HepG2 (cell line): ENCODE data around the gene SMIM8. TPM values are rescaled to one million over a fixed set of nuclear protein-coding genes. Genes with fewer than 3 reads are reported as not detected.

Experiments used
- ATAC-seq: fragments of 200-7000 bp; cut with Tn5 transposase; 3 replicates; pipeline ENCODE4 v1.9.1; 2020; ENCODE audit warnings: mild to moderate bottlenecking, moderate library complexity
- BruUV-seq: library from RNA; stranded (reverse); fragments of 400-500 nt; replicated peaks from 2 replicates; lab custom pipeline; 2021; lab: Mats Ljungman, UMichigan
- CTCF ChIA-PET: fragments of 300-600 bp; formaldehyde crosslinking; extraction: SDS; loops from one replicate; lab custom pipeline; 2021; ENCODE audit warnings: low total read pairs, inconsistent platforms, low intra/inter-chr PET ratio; lab: Yijun Ruan, JAX
- POLR2A ChIA-PET: fragments of 350-600 bp; sonication (Branson Sonifier 250); formaldehyde crosslinking; loops from one replicate; lab custom pipeline; 2020; ENCODE audit warnings: antibody characterized with exemption, inconsistent platforms; lab: Yijun Ruan, JAX
- DNase-seq: peaks from one replicate; pipeline ENCODE4 v3.0.0-alpha.2; 2015; ENCODE audit warnings: low spot score
- FAIRE-seq: peaks from 3 replicates; lab custom pipeline; 2011; peaks lifted over from hg19 to GRCh38; lab: Jason Lieb, UNC
- H2AFZ ChIP-seq: one replicate; pipeline ENCODE4 v1.6.1; 2011; ENCODE audit warnings: low read length, inconsistent platforms
- H3K27ac ChIP-seq: fragments of 300-600 bp; 3 replicates; pipeline ENCODE4 v1.8.0; 2011; ENCODE audit warnings: mixed run types, mild to moderate bottlenecking, mixed read lengths, low read length, inconsistent platforms; ENCODE audit not compliant: insufficient read depth; ENCODE audit errors: extremely low read length
- H3K27me3 ChIP-seq, 2 experiments: fragments of 200-600 bp in 1 of 2; 2 replicates in 1 of 2; 3 replicates in 1 of 2; pipeline versions ENCODE4 v1.6.0 to v1.8.0; 2011; ENCODE audit warnings: low read length in 2 of 2, mild to moderate bottlenecking in 2 of 2, moderate library complexity in 2 of 2, inconsistent platforms in 1 of 2; ENCODE audit not compliant: insufficient read depth in 2 of 2, control insufficient read depth in 1 of 2
- H3K36me3 ChIP-seq, 2 experiments: fragments of 200-600 bp in 1 of 2; replicated peaks in 1 of 2; 2 replicates in 1 of 2; 3 replicates in 1 of 2; pipeline versions ENCODE4 v1.5.1 to v1.8.0; 2011; ENCODE audit warnings: low read length in 2 of 2, inconsistent platforms in 1 of 2; ENCODE audit not compliant: insufficient read depth in 2 of 2, control insufficient read depth in 1 of 2
- H3K4me1 ChIP-seq: 2 replicates; pipeline ENCODE4 v1.5.1; 2012; ENCODE audit warnings: low read length, inconsistent platforms; ENCODE audit not compliant: insufficient read depth
- H3K4me2 ChIP-seq: 2 replicates; pipeline ENCODE4 v1.6.0; 2011; ENCODE audit warnings: low read depth, low read length, inconsistent platforms
- H3K4me3 ChIP-seq, 3 experiments: fragments of 200-600 bp in 1 of 3; sonication (generic), shearing (Covaris generic) in 1 of 3; replicated peaks in 1 of 3; 2 replicates each; pipeline ENCODE4 v1.5.1; 2011 to 2016; ENCODE audit warnings: low read length in 3 of 3, inconsistent platforms in 2 of 3, low read depth in 2 of 3, mild to moderate bottlenecking in 2 of 3, control low read depth in 1 of 3, mixed read lengths in 1 of 3; ENCODE audit not compliant: insufficient read depth in 1 of 3
- H3K79me2 ChIP-seq: one replicate; pipeline ENCODE4 v1.6.1; 2011; ENCODE audit warnings: low read length, inconsistent platforms; ENCODE audit not compliant: insufficient read depth
- H3K9ac ChIP-seq: 2 replicates; pipeline ENCODE4 v1.6.0; 2011; ENCODE audit warnings: mild to moderate bottlenecking, low read depth, low read length, inconsistent platforms; ENCODE audit not compliant: insufficient read depth
- H3K9me3 ChIP-seq: 2 replicates; pipeline ENCODE4 v1.5.1; 2012; ENCODE audit warnings: mild to moderate bottlenecking, low read length
- H4K20me1 ChIP-seq: 2 replicates; pipeline ENCODE4 v1.6.0; 2011; ENCODE audit warnings: inconsistent platforms, mild to moderate bottlenecking, low read length, moderate library complexity; ENCODE audit not compliant: insufficient read depth
- ADNP ChIP-seq: sonication (generic); formaldehyde crosslinking; IDR thresholded peaks from 2 replicates; pipeline ENCODE4 v1.4.0; 2020; ENCODE audit warnings: missing genetic modification reagents
- IRF2 ChIP-seq: IDR thresholded peaks from 2 replicates; pipeline ENCODE4 v1.6.1; 2018; ENCODE audit warnings: missing genetic modification reagents, missing compliant biosample characterization
- ISL2 ChIP-seq: sonication (generic); formaldehyde crosslinking; IDR thresholded peaks from 2 replicates; pipeline ENCODE4 v1.5.0; 2020; ENCODE audit warnings: missing genetic modification reagents
- NBN ChIP-seq: fragments of 450-650 bp; conservative IDR thresholded peaks from 2 replicates; pipeline ENCODE4 v1.6.1; 2017
- STAT6 ChIP-seq: sonication (generic); formaldehyde crosslinking; IDR thresholded peaks from 2 replicates; pipeline ENCODE4 v1.4.0; 2020; ENCODE audit warnings: missing genetic modification reagents, mild to moderate bottlenecking, borderline replicate concordance
- XBP1 ChIP-seq: sonication (generic); formaldehyde crosslinking; IDR thresholded peaks from 2 replicates; pipeline ENCODE4 v1.5.0; 2020; ENCODE audit warnings: missing genetic modification reagents
- YEATS4 ChIP-seq: sonication (generic); formaldehyde crosslinking; IDR thresholded peaks from 2 replicates; pipeline ENCODE4 v1.4.0; 2020; ENCODE audit warnings: missing genetic modification reagents, borderline replicate concordance
- ZBTB10 ChIP-seq: sonication (generic); formaldehyde crosslinking; IDR thresholded peaks from 2 replicates; pipeline ENCODE4 v1.4.0; 2020; ENCODE audit warnings: missing genetic modification reagents, borderline replicate concordance
- ZNF12 ChIP-seq: sonication (generic); formaldehyde crosslinking; IDR thresholded peaks from 2 replicates; pipeline ENCODE4 v1.5.0; 2020; ENCODE audit warnings: missing genetic modification reagents
- ZNF280D ChIP-seq: sonication (generic); formaldehyde crosslinking; IDR thresholded peaks from 2 replicates; pipeline ENCODE4 v1.5.1; 2020; ENCODE audit warnings: mild to moderate bottlenecking, missing genetic modification reagents
- ZNF512B ChIP-seq: sonication (generic); formaldehyde crosslinking; IDR thresholded peaks from 2 replicates; pipeline ENCODE4 v1.5.1; 2020; ENCODE audit warnings: missing genetic modification reagents, mild to moderate bottlenecking, borderline replicate concordance
- ZNF781 ChIP-seq: sonication (generic); formaldehyde crosslinking; IDR thresholded peaks from 2 replicates; pipeline ENCODE4 v1.5.1; 2020; ENCODE audit warnings: borderline replicate concordance, mild to moderate bottlenecking, missing genetic modification reagents; ENCODE audit errors: not compliant biosample characterization
- ZSCAN9 ChIP-seq: IDR thresholded peaks from 2 replicates; pipeline ENCODE4 v1.6.1; 2016; ENCODE audit warnings: borderline replicate concordance
- WGBS: methylation state at CpG from one replicate; pipeline ENCODE4 v1.1.6; 2017; ENCODE audit warnings: low lambda C conversion rate; 5-methylcytosine and 5-hydroxymethylcytosine counted together
- in situ Hi-C: cut with HindIII; loops from 2 replicates; pipeline ENCODE4 v1.10.0; 2017; ENCODE audit warnings: low pct_unique_long_range_greater_than_20kb; ENCODE audit not compliant: extremely low pct_ligation_motif_present
- intact Hi-C: fragments of 100-400 bp; cut with micrococcal nuclease; formaldehyde crosslinking; loops from one replicate; pipeline ENCODE4 v1.10.0; 2022; ENCODE audit not compliant: unreplicated experiment
- polyA plus RNA-seq, 8 experiments: library from polyadenylated mRNA; depleted of rRNA in 3 of 8; stranded (reverse) in 7 of 8; unstranded in 1 of 8; fragments of >200 nt; fragmentation: Illumina TruSeq in 4 of 8; extraction: Trizol in 4 of 8; gene quantifications; 2 replicates each; pipeline versions ENCODE4 v1.2.1 to v1.2.3, GENCODE V29; 2011 to 2016; ENCODE audit warnings: low read depth in 4 of 8, missing spikeins in 1 of 8, mixed read lengths in 1 of 8; ENCODE audit not compliant: insufficient read depth in 1 of 8
- total RNA-seq, 5 experiments: library from RNA; depleted of rRNA; stranded (reverse); fragments of >200 nt; fragmentation: Illumina TruSeq; extraction: Trizol; gene quantifications; 2 replicates each; pipeline ENCODE4 v1.2.3, GENCODE V29; 2016; ENCODE audit warnings: low read depth in 1 of 5

Gene SMIM8
- total and polyA plus RNA-seq, 2 of the 13 experiments (the other 11 are each of a cell fraction or from before 2014, with no cell fraction given), result 4.8 to 10.0 TPM

- intact Hi-C loops (no loop called here), in situ Hi-C loops (no loop called here)
- Histone ChIP-seq H3K9me3 (no peaks in the 10 kb centered on the region), H3K4me2 (no peak overlapping the region), H4K20me1 (no peaks in the 10 kb centered on the region), H3K27me3 (no peaks in the 10 kb centered on the region), H2AFZ (no peak overlapping the region), H3K36me3 (no peaks in the 10 kb centered on the region), H3K9ac (no peak overlapping the region), H3K4me1 (no peaks in the 10 kb centered on the region), H3K79me2 (no peaks in the 10 kb centered on the region), H3K4me3 (no peak overlapping the region), H3K27ac (no peak overlapping the region)
- ChIA-PET POLR2A (no interaction called here), CTCF (no interaction called here)
- ATAC-seq (peak; percentile 24; the same call in 2 of the 3 replicates), DNase-seq (no peak), FAIRE-seq (no peak)
- BruUV-seq, result no TSS peak
- WGBS, result 86% methylated on average over 7 of the region's 7 CpGs
- TF ChIP-seq NBN (no peak), YEATS4 (CRISPR knock-in tag) (no peak), ZNF12 (CRISPR knock-in tag) (no peak), IRF2 (no peak), ZBTB10 (CRISPR knock-in tag) (no peak), ADNP (CRISPR knock-in tag) (no peak), ZNF512B (CRISPR knock-in tag) (no peak), STAT6 (CRISPR knock-in tag) (no peak), ZNF280D (no peak), ZSCAN9 (CRISPR knock-in tag) (no peak), ZNF781 (CRISPR knock-in tag) (no peak), XBP1 (CRISPR knock-in tag) (no peak), ISL2 (CRISPR knock-in tag) (no peak)
These were observed 47.6 kb upstream of the SMIM8 start for GRCh38 chr6:87274660-87275274.
